Ishikawa (cell line): ENCODE results near the gene SSTR4.

Experiments used
- EGR1 ChIP-seq: IDR thresholded peaks from 2 replicates; pipeline ENCODE4 v1.6.1; 2012
- TCF12 ChIP-seq: IDR thresholded peaks from 2 replicates; pipeline ENCODE4 v1.6.1; 2012; ENCODE audit warnings: low read depth

- TF ChIP-seq TCF12 = no peak
- TF ChIP-seq EGR1 = no peak
Measured at GRCh38 chr20:23046431-23046830, 11.3 kb downstream of the SSTR4 start.
